NT2/D1 (cell line): ENCODE data around the gene ZCCHC14.

Experiments used
- YY1 ChIP-seq: IDR thresholded peaks from 2 replicates; pipeline ENCODE4 v1.6.1; 2011; ENCODE audit not compliant: insufficient read length, insufficient read depth
- ZNF274 ChIP-seq: IDR thresholded peaks from 2 replicates; pipeline ENCODE4 v1.6.1; 2011; ENCODE audit warnings: mild to moderate bottlenecking, low read depth, low read length

- TF ChIP-seq ZNF274 (no peak), YY1 (no peak)
Observed at GRCh38 chr16:87534030-87534653, 41.3 kb upstream of the ZCCHC14 start.
